ENCODE results near the gene IKZF2.
A peak's percentile ranks its signal among the peaks of the same experiment; 100 is the strongest.

Gene IKZF2

DNA sequence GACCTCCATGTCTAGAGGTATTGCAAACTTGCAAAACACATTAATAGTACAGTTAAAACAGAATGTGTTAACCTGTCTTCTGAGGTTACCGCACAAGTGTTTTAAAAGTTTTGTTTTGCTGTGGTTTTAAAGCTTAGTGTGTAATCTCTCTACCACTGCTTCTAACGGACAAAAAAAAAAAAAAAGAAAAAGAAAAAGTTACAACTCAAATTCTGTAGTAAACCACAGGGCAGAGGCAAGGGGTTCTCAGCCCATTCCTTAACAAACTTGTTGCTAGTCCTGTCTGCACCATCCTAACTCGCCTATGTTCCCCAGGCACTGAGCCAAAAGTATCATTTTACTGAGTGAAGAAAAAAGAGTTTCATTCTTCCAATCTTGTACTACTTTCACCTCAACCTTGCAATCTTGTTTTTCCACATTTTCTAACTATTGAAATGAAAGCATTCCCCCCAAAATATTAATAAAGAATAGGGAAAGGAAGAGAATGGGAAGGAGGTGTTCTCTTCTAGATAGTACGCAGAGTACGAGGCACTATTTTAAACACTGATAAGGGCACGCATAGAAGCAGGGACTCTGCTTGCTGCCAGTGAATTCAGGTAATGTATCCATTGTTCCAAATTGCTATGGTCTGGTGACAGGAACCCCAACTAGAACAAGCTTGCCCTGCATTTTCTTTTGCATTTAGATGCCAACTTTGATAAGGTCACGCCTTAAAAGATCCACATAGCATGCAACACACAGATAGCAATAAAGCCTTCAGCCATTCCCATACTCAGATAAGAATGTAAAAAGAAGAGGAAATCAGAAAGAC is 47.1 kb downstream of the IKZF2 start:
- Histone ChIP-seq H3K36me3 (ENCODE audit: insufficient read depth, low read length) (no peaks in the 10 kb centered on the region), H3K4me3 (0 out of 2 replicates have a peak overlapping the region, but pooled peaks have one; percentile 11), H3K9ac (ENCODE audit: insufficient read length) (no peak overlapping the region), H3K9me3 (ENCODE audit: low read depth, low read length) (no peaks in the 10 kb centered on the region), H3K27ac (peak overlapping the region; percentile 63)
- TF ChIP-seq EZH2 (IDR thresholded peaks at IDR 0.05): no peak
- TF ChIP-seq POLR2AphosphoS5 (IDR thresholded peaks at IDR 0.05; ENCODE audit: borderline replicate concordance, low read depth, low read length): no peak
- no peak for TF ChIP-seq FOXP2 (optimal IDR thresholded peaks at IDR 0.05; ENCODE audit: control extremely low read depth, extremely low read length, insufficient read depth)
- no peak for DNase-seq (ENCODE audit: low read depth, low spot score)

DNA sequence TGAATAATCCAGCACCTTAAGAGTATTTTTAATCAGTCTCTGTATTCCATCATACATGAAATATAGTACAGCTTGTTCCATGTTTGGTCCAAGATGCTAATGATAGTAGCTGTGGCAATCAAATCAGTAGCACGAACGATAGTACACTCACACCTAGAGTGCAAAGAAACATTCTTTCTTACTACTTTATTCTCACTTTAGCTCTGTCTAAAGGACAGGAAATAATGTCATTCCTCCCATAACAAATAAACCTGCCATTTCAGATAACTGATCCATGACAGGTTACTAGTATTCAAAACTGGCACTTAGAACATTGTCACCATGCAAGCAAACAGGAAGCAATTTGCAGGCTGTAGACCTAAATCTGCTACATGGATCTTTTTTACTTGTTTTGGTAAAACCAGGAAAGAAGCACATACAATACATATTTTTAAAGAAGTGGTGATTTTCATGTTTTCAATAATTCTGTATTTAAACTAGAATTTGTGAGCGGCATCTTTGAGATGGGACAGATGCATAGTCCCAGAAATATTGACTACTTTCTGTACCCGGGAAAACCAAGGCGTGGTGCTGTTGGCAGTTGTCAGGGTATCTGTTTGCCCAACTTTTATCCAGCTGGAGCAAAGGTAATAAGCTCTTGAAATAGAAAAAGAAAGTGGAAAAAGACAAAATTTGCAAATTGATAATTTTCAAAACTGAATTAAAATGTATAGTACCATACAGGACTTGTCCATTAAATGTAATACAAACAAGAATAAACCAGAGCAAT is 49.5 kb downstream of the IKZF2 start:
- Histone ChIP-seq H3K27ac (no peak overlapping the region), H3K9ac (ENCODE audit: insufficient read length) (no peak overlapping the region), H3K4me3 (no peak overlapping the region), H3K9me3 (ENCODE audit: low read depth, low read length) (no peaks in the 10 kb centered on the region), H3K36me3 (ENCODE audit: insufficient read depth, low read length) (no peaks in the 10 kb centered on the region)
- no peak for TF ChIP-seq EZH2 (IDR thresholded peaks at IDR 0.05)
- no peak for TF ChIP-seq FOXP2 (optimal IDR thresholded peaks at IDR 0.05; ENCODE audit: control extremely low read depth, extremely low read length, insufficient read depth)
- TF ChIP-seq POLR2AphosphoS5 (IDR thresholded peaks at IDR 0.05; ENCODE audit: borderline replicate concordance, low read depth, low read length): no peak
- no peak for DNase-seq (ENCODE audit: low read depth, low spot score)

DNA sequence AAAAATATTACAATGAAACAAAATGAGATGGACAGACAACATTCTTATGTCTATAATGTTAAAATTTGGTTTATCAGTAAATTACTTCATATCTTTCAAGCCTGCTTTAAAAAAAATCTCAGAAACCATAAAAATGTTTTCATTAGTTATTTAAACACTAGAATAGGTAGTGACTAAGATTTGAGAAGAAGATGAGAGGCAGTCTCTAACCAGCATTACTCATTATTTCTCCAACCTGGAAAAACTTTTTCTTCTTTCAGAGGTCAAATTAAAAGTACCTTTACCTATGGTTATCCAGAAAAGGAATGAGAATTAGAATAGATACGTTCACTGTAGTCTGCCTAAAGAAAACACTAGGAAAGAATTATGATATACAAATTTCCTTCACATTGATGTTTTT is 50.3 kb downstream of the IKZF2 start:
- no peak for DNase-seq (ENCODE audit: low read depth, low spot score)
- H3K9me3 ChIP-seq (ENCODE audit: low read depth, low read length): no peaks in the 10 kb centered on the region
- H3K27ac ChIP-seq: no peak overlapping the region
- TF ChIP-seq POLR2AphosphoS5 (IDR thresholded peaks at IDR 0.05; ENCODE audit: borderline replicate concordance, low read depth, low read length): no peak
- TF ChIP-seq FOXP2 (optimal IDR thresholded peaks at IDR 0.05; ENCODE audit: control extremely low read depth, extremely low read length, insufficient read depth): no peak
- TF ChIP-seq EZH2 (IDR thresholded peaks at IDR 0.05): no peak
- H3K36me3 ChIP-seq (ENCODE audit: insufficient read depth, low read length): no peaks in the 10 kb centered on the region
- H3K4me3 ChIP-seq: no peak overlapping the region
- H3K9ac ChIP-seq (ENCODE audit: insufficient read length): no peak overlapping the region

DNA sequence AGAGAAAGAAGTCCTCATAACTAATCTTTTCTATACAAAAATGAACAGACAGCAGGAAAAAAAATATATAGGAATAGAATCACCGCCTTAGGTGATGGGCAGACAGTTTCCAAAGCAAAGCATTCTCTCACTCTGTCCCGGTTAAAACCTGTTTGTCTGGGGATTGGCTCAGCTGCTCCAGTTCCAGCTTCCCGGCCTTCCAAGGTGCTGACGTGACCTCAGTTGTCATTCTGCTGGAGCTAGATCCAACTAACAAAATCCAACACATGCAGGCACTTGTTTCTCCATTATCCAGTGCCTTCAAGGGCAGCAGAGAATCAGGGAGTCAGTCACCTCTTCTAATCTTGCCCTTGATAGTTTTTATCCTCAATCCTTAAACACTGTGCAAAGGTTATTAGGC is 52.8 kb downstream of the IKZF2 start:
- H3K27ac ChIP-seq: no peak overlapping the region
- TF ChIP-seq POLR2AphosphoS5 (IDR thresholded peaks at IDR 0.05; ENCODE audit: borderline replicate concordance, low read depth, low read length): no peak
- TF ChIP-seq FOXP2 (optimal IDR thresholded peaks at IDR 0.05; ENCODE audit: control extremely low read depth, extremely low read length, insufficient read depth): no peak
- no peak for TF ChIP-seq EZH2 (IDR thresholded peaks at IDR 0.05)
- DNase-seq (ENCODE audit: low read depth, low spot score): no peak
- no peaks in the 10 kb centered on the region for H3K36me3 ChIP-seq (ENCODE audit: insufficient read depth, low read length)
- no peaks in the 10 kb centered on the region for H3K9me3 ChIP-seq (ENCODE audit: low read depth, low read length)
- no peak overlapping the region for H3K9ac ChIP-seq (ENCODE audit: insufficient read length)
- H3K4me3 ChIP-seq: no peak overlapping the region

DNA sequence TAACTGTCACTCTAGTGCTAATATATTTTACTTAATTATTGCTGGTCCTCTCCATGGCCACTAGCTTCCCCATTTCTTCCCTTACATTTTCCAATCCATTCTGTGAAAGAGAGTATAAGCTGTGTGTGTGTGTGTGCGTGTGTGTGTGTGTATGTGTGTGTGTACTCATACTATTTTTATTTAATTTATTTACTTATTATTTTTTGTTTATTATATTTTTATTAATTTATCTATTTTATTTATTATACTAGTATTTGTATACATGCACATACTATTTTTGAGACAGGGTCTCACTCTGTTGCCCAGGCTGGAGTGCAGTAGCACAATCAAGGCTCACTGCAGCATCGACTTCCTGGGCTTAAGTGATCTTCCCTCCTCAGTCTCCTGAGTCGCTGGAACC is 59.6 kb downstream of the IKZF2 start:
- Histone ChIP-seq H3K9ac (ENCODE audit: insufficient read length) (no peak overlapping the region), H3K4me3 (no peak overlapping the region), H3K9me3 (ENCODE audit: low read depth, low read length) (no peaks in the 10 kb centered on the region), H3K36me3 (ENCODE audit: insufficient read depth, low read length) (no peaks in the 10 kb centered on the region), H3K27ac (no peak overlapping the region)
- no peak for TF ChIP-seq EZH2 (IDR thresholded peaks at IDR 0.05)
- TF ChIP-seq POLR2AphosphoS5 (IDR thresholded peaks at IDR 0.05; ENCODE audit: borderline replicate concordance, low read depth, low read length): no peak
- TF ChIP-seq FOXP2 (optimal IDR thresholded peaks at IDR 0.05; ENCODE audit: control extremely low read depth, extremely low read length, insufficient read depth): no peak
- DNase-seq (ENCODE audit: low read depth, low spot score): no peak

DNA sequence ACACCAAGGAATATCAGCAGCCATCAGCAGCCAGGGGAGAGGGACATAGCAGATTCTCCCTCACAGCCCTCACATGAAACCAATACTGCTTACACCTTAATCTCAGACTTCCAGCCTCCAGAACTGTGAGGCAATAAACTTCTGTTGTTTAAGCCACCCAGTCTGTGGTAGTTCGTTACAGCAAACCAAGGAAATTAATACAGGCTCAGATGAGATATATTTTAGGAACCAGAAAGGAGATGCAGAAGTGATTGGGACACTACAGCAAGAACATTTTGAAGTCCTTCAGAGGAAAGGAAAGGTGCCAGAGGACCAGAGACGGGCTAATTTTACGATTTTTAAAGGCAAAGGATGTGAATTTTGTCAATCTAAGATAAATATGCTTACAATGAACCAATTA is 60.6 kb downstream of the IKZF2 start:
- H3K27ac ChIP-seq: no peak overlapping the region
- no peak for DNase-seq (ENCODE audit: low read depth, low spot score)
- H3K36me3 ChIP-seq (ENCODE audit: insufficient read depth, low read length): no peaks in the 10 kb centered on the region
- no peak overlapping the region for H3K9ac ChIP-seq (ENCODE audit: insufficient read length)
- H3K9me3 ChIP-seq (ENCODE audit: low read depth, low read length): no peaks in the 10 kb centered on the region
- H3K4me3 ChIP-seq: no peak overlapping the region
- TF ChIP-seq EZH2 (IDR thresholded peaks at IDR 0.05) (no peak), POLR2AphosphoS5 (IDR thresholded peaks at IDR 0.05; ENCODE audit: borderline replicate concordance, low read depth, low read length) (no peak), FOXP2 (optimal IDR thresholded peaks at IDR 0.05; ENCODE audit: control extremely low read depth, extremely low read length, insufficient read depth) (no peak)

DNA sequence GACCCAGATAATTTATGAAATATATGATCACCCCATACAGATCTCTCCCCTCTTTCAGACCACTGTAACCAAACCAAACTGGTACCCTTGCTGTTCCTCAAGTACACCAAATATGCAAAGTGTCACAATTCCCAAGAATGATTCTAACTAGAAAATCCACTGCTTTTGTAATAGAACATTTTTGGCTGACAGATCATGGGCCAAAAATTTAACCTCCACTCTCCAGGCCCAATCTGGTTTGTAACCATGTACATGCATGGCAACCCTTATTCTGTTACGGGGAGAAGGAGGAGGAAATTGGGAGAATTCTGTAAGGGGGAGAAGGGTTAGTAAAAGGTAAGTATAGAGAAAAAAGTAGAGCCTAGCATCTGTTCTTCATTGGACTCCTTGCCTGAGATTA is 62.0 kb downstream of the IKZF2 start:
- Histone ChIP-seq H3K36me3 (ENCODE audit: insufficient read depth, low read length) (no peaks in the 10 kb centered on the region), H3K9ac (ENCODE audit: insufficient read length) (no peak overlapping the region), H3K27ac (no peak overlapping the region), H3K4me3 (no peak overlapping the region), H3K9me3 (ENCODE audit: low read depth, low read length) (no peaks in the 10 kb centered on the region)
- TF ChIP-seq POLR2AphosphoS5 (IDR thresholded peaks at IDR 0.05; ENCODE audit: borderline replicate concordance, low read depth, low read length) (no peak), FOXP2 (optimal IDR thresholded peaks at IDR 0.05; ENCODE audit: control extremely low read depth, extremely low read length, insufficient read depth) (no peak), EZH2 (IDR thresholded peaks at IDR 0.05) (no peak)
- no peak for DNase-seq (ENCODE audit: low read depth, low spot score)

DNA sequence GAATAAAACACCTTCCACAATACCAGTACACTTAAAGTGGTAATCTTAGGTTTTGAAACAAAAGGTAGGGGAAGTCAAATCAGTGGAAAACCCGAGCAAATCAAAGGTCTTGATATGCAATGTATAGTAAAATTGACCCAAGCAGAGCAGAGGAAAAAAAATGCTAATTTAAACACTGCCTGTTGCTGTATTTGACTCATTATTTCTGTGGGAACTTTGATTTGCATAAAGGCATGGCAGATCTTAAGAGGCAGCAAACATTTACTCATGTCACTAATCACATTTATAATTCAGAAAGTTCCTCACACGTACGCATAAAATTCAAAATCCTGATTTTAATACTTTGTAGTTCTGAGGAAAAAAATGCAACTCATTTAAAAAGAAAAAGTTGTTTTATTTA is 64.4 kb downstream of the IKZF2 start:
- Histone ChIP-seq H3K27ac (no peak overlapping the region), H3K4me3 (no peak overlapping the region), H3K9me3 (ENCODE audit: low read depth, low read length) (no peaks in the 10 kb centered on the region), H3K9ac (ENCODE audit: insufficient read length) (no peak overlapping the region), H3K36me3 (ENCODE audit: insufficient read depth, low read length) (no peaks in the 10 kb centered on the region)
- TF ChIP-seq EZH2 (IDR thresholded peaks at IDR 0.05): no peak
- no peak for TF ChIP-seq POLR2AphosphoS5 (IDR thresholded peaks at IDR 0.05; ENCODE audit: borderline replicate concordance, low read depth, low read length)
- no peak for TF ChIP-seq FOXP2 (optimal IDR thresholded peaks at IDR 0.05; ENCODE audit: control extremely low read depth, extremely low read length, insufficient read depth)
- DNase-seq (ENCODE audit: low read depth, low spot score): no peak
